NCI-H1417 (cell line): ENCODE data around the gene PAXX.
"Not testable (repeated sequence)": the region's sequence is repeated elsewhere in the genome, so short reads cannot be mapped to it uniquely, and the experiment has no call there.

ENCODE experiments used
- DNase-seq, 3 experiments: peaks; one replicate each; lab custom pipeline; 2025; lab: John Stamatoyannopoulos, UW

PAXX gene

DNA sequence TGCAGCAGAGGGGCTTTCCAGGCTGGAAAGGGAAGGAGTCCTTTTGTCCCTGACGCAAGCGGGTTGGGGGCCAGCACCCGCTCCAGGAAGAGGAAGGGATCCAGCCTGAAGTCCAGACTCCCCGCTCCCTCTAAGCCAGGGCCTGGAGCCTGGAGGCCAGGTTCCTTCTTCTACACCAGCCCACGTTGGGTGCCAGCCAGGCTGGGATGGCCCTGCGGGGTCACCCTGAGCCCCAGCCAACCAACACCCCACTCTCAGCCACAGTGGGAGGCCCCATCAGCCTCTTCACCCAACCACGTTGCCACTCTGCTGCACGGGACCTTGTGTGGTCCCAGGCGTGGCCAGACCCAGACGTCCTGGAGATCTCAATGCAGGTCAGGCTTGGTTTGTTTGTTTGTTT, 40.6 kb downstream of the PAXX start:
- DNase-seq = no peak

DNA sequence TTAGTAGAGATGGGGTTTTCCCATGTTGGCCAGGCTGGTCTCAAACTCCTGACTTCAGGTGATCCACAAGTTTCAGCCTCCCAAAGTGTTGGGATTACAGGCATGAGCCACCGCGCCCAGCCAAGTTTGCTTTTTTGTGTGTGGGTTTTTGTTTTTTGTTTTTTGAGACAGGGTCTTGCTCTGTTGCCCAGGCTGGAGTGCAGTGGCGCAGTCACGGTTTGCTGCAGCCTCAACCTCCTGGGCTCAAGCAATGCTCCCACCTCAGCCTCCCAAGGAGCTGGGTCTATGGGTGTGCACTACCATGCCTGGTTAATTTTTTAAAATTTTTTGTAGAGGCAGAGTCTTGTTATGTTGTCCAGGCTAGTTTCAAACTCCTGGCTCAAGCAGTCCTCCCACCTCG, 41.3 kb downstream of the PAXX start:
- not testable (repeated sequence) for DNase-seq

DNA sequence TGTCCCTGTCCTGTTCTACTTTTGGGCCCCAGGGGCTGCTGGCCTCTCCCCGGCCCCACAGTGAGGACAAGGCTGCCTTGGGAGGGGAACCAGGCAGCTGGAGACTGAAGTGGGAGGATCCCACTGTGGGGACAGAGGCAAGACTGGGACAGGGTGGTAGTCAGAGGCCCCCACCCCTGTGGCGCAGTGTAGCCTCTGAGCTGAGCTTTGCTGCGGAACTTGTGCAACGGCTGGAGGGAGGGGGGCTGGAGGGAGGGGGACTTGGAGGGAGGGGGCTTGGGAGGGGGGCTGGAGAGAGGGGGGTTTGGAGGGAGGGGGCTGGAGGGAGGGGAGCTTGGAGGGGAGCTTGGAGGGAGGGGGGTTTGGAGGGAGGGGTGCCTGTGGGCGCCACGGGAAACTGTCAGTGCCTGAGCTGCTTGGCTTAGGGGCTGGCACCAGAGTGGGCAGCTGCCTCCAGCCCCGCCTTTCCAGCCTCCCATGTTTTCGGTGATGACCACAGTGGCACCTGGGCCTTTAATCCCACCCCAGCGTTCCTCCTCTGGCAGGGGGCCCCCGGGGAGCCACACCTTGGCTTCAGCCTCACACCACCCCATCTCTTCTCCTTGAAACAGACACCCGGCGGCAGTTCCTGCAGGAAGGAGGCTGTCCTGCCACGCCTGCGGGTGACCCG, 42.0 kb downstream of the PAXX start:
- DNase-seq = peak in 1 of 3 experiments; percentile 54

DNA sequence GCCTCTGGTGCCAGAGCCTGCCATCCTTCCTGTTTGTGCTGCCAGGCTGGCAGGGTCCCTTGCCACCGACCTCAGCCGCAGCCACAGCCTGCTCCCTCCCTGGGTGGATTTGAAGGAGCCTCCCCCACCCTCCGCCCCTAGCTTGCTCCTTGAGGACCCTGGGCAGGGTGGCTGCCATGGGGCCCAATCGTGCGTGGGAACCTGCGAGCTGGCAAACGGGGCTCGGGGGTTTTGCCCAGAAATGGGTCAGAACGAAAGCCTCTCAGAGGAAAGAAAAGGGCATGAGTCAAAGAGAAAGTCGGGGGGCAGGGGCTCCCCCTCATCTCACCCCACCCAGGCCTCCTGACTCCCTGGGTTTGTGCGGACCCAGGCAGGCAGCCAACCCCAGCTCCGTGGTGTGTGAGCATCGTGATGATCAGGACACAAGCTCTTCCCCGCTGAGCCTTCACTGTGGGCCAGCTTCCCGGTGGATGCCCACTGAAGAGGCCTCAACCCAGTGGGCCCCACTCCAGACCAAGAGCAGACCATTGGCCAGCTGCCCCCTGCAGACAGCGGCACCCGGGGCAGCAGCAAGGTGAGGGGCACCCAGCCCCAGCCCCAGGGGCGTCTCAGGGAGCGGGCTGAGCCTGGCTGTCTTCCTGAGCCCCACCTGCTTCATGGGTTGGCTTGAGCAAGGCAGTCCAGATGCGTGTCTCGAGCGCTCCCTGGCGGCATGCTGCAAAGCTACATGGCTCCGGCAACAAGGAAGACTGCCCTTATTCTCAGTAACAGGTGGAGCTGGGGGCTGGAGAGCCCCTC, 42.7 kb downstream of the PAXX start:
- DNase-seq = peak; percentile 65 to 92 (median 84)

DNA sequence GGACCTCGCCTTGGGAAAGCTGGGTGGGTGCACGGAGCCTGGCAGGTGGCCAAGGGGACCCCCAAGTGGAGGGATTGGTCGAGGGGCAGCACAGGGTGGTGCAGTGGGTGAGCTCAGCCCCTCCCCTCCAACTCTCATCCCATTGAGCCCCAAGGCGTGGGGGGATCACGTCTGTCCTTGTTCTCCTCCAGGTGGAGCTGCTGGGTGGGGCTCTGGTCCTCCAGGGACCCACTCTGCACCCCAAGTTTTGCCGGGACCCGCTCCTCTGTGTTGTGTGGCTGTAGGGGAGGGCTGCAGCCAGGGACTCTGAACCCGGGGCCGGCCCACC, 43.2 kb downstream of the PAXX start:
- DNase-seq = no peak

DNA sequence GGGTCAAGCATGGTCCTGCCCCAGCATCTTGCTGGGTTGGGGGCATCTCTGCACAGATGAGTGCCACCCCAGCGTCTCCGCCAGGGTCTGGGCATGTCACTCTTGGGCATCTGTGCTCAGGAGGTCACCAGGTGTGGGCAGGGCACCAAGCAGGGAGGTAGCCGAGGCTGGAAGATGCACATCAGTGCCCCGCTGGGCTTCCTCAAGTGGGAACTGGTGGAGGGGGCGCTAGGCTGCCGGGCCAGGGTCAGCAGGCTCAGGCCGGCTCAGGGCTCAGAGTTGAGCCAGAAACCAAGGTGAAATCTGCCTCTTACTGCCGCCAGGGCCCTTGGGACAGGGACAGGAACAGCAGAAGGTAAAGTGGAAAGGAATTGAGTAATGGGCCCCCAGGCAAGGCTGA, 43.7 kb downstream of the PAXX start:
- no peak for DNase-seq

DNA sequence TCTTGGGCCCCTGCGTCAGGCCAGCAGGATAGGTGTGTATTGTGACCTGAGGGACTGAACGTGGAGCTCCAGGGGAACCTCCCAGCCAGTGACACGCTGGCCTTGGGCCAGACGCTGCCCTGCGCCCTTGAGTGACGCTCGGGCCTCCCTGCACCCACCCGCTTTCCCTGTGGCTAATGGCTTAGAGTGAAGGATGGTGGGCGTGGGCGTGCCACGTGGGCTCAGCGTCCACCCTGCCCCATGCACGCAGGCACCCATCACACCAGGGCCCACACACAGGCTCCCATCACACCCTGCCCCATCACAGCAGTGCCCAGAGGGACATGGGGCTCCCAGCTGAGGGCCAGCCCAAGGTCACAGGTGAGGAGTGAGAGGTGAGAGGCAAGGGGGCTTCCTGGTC, 44.8 kb downstream of the PAXX start:
- no peak for DNase-seq

DNA sequence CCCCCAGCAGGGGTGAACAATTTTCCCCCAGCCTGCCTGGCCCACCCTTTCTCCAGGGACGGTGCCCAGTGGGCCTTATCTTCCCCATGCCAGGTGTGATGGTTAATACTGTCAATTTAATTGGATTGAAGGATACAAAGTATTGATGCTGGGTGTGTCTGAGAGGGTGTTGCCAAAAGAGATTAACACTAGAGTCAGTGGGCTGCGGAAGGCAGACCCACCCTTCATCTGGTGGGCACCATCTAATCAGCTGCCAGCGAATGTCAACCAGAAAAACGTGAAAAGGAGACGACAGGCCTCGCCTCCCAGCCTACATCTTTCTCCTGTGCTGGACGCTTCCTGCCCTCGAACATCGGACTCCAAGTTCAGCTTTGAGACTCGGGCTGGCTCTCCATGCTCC, 45.3 kb downstream of the PAXX start:
- no peak for DNase-seq

DNA sequence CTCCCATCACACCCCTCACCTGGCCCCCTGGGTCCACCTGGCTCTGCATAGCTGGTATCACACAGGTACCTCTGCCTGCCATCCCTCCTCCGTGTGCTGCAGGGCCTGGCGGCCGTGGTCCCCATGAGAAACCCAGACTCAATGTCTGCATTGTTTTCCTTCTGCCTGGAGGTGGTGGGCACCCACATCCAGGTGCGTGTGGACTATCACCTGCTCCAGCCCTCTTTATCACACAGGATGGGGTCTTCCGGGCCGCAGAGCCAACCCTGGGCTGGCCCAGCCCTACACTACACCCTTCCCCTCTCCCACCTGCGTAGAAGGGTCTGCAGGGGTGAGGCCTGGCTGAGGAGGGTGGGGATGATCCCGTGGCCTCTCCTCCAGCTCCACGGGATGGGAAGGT, 46.7 kb downstream of the PAXX start:
- no peak for DNase-seq

DNA sequence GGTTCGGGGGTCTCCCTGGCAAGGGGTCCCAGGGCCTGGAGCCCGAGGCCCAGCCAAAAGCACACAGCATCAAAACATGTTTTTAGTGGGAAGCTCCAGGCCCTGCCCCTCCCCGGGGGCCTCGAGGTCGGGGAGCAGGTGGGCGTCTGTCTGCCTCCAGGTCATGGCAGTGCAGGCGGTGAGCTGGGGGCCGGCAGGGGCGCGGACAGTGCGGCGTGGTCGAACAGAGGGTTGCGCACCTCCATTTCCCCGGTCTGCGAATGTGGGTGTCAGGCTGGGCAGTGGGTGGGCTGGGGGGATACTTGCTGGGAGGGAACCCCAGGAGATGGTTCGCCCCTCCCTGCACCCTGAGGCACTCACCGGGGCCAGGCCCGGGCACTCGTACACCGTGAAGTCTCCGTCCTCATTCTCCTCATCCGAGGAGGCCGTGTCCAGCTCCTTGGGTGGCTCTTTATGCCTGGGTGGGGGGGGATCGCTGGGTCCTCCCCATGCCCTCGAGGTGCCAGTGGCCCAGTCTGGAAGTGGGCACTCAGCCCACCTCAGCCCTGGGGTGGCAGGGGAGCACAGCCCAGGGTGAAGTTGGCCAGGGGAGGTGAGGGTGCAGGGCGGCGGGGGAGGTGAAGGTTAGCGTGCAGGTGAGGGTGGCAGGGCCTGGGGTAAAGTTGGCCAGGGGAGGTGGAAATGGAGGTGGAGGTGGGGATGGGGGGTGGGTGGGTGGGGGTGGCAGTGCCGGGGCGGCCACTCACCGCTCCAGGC, 47.6 kb downstream of the PAXX start:
- DNase-seq = no peak

DNA sequence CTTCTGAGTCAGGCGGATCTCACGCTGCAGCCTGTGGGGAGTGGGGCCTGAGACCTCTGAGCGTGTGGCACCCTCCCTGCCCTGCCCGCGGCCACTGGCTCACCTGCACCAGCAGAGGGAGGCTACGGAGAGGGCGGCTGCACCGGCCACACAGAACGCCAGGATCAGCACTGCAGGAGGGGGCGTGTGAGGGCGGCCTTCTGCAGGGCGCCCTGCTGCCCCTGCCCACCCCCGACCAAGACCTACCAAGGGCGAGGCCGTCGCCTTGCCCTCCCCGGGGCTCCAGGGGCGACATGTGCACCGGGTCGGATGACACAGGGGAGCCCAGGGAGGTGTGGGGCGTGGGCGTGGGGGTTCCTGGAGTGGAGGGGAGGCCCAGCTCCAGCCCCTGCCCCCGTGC, 48.3 kb downstream of the PAXX start:
- no peak for DNase-seq

DNA sequence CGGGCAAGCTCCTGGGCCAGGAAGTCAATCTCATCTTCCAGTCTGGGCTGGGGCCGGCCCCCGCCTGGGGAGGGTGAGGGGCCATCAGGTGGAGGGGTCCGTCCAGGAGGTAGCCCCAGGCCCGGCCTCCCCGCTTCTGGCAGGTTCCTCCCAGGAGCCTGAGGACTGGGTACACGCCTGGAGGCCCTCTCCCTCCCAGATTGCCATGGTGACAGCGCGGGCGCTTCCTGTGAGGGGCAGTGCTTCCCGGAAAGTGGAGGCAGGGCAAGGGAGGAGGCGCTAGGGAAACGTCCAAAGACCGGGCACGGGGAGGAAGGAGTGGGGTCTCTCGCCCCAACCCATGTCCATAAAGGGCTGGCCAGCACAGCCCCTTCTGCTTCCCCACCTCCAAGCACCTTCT, 48.9 kb downstream of the PAXX start:
- peak in 1 of 3 experiments; percentile 23 for DNase-seq

DNA sequence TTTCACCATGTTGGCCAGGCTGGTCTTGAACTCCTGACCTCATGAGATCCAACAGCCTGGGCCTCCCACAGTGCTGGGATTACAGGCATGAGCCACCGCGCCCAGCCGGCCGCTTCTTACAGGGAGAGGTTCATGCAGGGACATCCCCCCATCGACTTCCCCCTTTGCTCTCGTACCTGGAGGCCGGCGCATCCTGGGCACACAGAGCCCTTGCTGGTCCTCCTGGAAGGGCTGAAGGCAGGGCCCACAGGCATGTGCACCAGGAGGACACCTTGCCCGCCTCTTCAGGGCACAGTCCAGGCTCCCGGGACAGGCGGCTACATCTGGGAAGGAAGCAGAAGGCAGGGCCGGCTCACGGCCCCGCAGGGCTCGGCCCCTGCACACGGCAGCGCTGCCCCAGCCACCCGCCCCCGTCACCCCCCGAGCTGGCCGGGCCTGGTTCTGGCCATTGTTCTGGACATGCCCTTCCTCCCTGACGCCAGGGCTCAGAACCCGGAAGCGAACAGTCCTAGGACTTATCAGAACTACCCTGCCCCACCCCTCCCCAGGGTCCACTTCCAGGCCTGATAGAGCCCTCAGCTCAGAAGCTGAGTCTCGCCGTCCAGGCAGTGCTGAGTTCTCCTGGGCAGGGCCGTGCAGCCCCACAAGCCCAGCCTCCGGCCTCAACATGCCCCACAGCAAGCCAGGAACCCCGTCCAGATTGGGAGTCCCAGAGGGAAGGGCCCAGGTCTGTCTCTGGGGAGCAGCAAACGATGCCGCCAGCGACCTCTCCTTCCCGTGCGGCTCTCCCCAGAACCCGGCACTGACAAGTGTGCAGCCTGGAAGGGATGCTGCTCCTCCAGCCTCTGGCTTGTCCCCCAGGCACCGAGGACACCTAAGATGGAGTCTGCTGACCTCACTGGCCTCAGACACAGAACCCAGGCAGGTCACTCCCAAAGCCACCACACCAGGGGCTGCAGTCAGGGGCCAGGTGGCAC, 50.8 kb downstream of the PAXX start:
- DNase-seq = no peak
